IPS DF 4.7 (cell line): Measurements from ENCODE around the gene MIA2.
"Not testable (repeated sequence)": the region's sequence is repeated elsewhere in the genome, so short reads cannot be mapped to it uniquely, and the experiment has no call there.

Experiments used
- DNase-seq: peaks from one replicate; pipeline ENCODE4 v3.0.0-alpha.2; 2013; ENCODE audit warnings: low spot score; ENCODE audit errors: extremely low read depth

The MIA2 gene

DNA sequence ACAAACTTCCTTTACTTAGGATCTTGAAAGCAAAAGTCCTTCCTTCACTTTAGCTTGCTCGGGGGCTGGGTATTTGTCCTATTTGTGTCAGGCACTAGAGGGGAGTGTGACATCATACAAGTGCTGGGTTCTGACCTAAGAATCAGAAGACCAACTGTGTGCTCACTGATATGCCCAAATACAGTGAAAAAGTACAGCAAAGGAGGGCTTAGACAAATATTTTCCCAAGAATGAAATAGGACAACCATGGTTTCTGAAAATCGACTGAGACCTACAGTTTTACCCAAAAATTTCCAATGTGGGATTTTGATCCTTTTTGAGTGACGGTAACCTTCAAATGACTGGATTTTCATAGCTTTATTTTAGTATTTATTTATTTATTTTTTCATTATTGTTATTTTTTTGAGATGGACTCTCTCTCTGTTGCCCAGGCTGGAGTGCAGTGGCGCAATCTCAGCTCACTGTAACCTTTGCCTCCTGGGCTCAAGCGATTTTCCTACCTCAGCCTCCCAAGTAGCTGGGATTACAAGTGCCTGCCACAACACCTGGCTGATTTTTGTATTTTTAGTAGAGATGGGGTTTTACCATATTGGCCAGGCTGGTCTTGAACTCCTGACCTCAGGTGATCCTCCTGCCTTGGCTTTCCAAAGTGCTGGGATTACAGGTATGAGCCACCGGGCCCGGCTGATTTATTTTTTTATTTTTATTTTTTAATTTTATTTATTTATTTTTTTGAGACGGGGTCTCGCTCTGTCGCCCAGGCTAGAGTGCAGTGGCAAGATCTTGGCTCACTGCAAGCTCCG is 1.8 kb upstream of the MIA2 start:
- peak; percentile 46 for DNase-seq

DNA sequence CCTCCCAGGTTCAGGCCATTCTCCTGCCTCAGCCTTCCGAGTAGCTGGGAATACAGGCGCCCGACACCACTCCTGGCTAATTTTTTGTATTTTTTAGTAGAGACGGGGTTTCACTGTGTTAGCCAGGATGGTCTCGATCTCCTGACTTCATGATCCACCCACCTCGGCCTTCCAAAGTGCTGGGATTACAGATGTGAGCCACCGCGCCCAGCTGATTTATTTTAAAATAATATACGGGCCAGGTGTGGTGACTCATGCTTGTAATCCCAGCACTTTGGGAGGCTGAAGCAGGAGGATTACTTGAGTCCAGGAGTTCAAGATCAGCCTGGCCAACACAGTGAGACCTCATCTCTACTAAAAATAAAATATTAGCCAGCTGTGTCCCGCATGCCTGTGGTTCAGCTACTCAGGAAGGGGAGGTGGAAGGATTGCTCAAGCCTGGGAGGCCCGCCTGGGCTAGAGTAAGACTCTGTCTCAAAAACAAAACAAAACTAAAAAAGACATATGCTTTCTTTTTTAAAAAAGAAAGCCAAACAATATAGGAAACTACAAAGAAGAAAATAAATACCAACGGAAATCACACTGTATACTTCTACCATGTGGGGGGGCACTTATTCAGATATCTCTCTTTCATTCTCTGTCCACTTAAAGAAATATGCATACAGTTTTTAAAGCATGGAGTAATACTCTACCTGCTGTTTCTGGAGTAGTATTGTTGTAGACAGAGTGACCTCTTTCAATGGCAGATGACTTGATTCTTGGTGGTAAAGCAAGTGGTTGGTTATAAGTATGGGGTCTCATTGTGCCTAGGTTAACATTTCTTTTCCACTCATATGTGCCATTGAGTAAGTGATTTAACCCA is 930 bp upstream of the MIA2 start:
- DNase-seq = no peak

DNA sequence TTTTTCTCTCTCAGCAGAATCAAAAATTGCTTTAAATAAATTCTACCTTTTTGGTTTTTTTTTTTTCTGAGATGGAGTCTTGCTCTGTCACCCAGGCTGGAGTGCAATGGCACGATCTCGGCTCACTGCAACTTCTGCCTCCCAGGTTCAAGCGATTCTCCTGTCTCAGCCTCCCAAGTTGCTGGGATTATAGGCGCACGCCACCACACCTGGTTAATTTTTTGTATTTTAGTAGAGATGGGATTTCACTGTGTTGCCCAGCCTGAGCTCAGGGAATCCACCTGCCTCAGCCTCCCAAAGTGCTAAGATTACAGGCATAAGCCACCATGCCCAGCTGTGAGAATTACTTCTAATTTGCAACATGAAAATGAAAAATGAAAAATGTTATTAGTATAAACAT is 1.3 kb downstream of the MIA2 start:
- not testable (repeated sequence) for DNase-seq

DNA sequence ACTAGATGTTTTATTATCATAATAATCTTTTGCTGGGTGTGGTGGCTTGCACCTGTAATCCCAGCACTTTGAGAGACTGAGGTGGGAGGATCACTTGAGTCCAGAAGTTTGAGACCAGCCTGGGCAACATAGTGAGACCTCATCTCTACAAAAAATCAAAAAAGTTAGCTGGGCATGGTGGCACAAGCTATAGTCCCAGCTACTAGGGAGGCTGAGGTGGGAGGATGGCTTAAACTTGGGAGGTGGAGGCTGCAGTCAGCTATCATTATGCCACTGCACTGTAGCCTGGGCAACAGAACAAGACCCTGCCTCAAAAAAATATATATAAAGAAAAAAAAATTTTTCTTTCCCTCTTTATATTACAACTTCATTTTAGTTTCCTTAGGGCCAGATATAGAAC is 1.8 kb downstream of the MIA2 start:
- DNase-seq = not testable (repeated sequence)

DNA sequence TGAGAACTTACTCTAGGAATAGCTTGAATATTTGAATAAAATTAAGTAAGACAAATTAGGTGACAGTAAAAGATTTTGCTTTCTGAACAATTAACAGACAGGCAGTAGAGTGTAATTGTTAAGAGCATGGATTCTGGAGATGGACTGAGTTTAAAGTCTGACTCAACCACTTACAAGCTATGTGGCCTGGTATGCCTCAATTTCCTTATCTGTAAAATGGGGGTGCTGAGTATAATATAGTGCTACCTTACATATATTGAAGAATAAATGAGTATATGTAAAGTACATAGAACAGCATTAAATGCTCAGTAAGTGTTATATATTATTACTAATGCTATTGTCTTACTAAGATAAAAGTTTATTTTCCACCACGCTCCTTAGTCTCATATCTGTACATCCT is 7.1 kb downstream of the MIA2 start:
- DNase-seq = no peak

DNA sequence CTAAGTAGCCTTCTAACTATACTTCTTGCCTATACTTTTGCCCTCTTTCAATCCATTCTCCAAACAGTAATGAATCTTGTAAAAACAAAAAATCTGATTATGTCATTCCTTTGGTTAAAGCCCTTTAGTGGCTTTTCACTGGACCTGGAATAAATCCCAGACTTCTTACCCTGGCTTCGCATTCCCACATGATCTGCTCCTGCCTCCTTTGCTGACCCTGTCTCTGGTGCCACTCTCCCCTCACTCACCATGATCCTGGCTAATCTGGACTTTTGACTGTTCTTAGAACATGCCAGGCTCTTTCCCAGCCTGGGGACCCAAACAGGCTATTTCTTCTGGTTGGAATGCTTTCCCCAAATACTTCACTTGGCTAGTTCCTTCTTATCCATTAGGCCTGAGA is 7.9 kb downstream of the MIA2 start:
- no peak for DNase-seq

DNA sequence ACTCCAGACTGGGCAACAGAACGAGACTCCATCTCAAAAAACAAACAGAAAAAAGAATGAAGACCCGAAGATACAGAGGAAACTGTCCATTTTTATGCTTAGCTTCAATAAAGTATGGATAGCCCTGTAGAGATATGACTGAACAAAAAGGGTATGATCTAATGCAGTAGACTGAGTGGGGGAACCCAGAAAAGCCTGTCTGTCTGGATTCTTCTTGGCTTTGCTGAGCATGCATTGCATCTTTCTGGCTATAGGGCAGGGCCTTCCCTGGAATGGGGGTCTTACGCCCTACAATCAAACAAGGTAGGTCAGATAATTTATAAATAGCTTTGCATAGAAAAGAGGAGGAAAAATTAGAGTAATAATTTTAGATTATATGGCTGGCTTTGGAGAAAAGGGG is 10.1 kb downstream of the MIA2 start:
- DNase-seq = no peak

DNA sequence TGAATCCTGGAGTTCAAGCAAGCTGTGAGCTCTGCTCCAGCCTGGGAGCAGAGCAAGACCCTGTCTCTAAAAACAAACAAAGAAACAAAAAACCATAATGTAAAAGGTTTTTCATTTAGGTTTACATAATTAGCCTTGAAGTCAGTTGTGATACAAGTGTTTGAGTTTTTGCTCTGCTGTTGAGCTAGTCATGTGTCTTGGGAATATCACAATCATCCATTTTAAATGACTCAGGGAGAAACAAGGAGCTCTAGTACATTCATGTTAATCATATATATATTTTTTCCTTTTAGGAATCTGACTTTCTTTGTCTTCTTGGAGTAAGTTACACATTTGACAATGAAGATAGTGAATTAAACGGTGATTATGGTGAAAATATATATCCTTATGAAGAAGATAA is 12.9 kb downstream of the MIA2 start:
- no peak for DNase-seq

DNA sequence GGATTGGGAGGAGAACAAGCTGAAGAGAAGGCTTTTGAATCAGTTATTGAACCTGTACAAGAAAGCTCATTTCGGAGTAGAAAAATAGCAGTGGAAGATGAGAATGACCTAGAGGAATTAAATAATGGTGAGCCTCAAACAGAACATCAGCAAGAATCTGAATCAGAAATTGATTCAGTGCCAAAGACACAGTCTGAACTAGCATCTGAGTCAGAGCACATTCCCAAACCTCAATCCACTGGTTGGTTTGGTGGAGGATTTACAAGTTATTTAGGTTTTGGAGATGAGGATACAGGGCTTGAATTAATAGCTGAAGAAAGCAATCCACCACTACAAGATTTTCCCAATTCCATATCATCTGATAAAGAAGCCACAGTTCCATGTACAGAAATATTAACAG is 13.5 kb downstream of the MIA2 start:
- no peak for DNase-seq

DNA sequence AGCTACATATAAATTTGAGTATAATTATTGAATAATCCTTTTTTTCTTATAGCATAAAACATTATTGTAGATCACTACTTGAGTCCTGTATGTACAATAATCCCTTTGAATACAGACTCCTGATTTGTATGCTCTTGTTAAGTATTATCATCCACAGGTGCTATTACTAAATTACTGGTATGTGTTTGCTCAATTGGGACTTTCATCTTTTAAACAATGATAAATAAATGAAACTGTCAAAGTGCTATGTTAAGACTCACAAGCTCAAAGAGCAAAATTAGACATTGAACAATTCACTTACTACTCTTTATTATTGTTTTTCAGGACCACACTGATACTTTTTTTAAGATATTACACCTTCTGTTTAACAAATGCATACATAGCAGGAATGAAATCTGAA is 17.8 kb downstream of the MIA2 start:
- no peak for DNase-seq

DNA sequence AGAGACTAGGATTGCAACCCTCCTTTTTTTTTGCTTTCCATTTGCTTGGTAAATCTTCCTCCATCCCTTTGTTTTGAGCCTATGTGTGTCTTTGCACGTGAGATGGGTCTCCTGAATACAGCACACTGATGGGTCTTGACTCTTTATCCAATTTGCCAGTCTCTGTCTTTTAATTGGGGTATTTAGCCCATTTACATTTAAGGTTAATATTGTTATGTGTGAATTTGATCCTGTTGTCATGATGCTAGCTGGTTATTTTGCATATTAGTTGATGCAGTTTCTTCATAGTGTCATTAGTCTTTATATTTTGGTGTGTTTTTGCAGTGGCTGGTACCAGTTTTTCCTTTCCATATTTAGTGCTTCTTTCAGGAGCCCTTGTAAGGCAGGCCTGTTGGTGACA is 23.7 kb downstream of the MIA2 start:
- DNase-seq = not testable (repeated sequence)

DNA sequence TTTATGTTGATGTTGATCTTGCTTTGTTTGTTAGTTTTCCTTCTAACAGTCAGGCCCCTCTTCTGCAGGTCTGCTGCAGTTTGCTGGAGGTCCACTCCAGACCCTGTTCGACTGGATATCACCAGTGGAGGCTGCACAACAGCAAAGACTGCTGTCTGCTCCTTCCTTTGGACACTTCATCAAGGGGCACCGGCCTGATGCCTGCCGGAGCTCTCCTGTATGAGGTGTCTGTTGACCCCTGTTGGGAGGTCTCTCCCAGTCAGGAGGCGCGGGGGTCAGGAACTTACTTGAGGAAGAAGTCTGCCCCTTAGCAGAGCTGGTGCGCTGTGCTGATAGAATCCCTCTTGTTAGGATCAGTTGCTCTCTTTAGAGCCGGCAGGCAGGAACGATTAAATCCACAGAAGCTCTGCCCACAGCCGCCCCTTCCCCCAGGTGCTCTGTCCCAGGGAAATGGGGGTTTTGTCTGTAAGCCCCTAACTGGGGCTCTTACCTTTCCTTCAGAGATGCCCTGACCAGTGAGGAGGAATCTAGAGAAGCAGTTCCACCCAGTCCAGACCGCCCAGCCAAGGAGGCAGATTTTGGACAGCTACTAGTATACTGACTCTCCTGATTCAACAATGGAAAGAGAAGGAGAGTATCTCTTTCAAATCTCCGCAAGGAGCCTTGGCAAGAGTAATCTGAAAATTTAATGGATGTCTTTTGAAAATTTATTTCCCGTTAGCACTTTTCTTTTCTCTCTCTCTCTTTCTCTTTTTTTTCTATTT is 25.2 kb downstream of the MIA2 start:
- DNase-seq = no peak

DNA sequence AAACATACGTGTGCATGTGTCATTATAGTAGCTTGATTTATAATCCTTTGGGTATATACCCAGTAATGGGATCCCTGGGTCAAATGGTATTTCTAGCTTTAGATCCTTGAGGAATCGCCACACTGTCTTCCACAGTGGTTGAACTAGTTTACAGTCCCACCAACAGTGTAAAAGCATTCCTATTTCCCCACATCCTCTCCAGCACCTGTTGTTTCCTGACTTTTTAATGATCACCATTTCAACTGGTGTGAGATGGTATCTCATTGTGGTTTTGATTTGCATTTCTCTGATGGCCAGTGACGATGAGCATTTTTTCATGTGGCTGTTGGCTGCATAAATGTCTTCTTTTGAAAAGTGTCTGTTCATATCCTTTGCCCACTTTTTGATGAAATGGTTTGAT is 26.4 kb downstream of the MIA2 start:
- DNase-seq = not testable (repeated sequence)

DNA sequence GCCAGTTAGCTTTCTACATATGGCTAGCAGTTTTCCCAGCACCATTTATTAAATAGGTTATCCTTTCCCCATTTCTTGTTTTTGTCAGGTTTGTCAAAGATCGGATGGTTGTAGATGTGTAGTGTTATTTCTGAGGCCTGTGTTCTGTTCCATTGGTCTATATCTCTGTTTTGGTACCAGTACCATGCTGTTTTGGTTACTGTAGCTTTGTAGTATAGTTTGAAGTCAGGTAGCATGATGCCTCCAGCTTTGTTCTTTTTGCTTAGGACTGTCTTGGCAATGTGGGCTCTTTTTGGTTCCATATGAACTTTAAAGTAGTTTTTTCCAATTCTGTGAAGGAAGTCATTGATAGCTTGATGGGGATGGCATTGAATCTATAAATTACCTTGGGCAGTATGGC is 28.5 kb downstream of the MIA2 start:
- not testable (repeated sequence) for DNase-seq

DNA sequence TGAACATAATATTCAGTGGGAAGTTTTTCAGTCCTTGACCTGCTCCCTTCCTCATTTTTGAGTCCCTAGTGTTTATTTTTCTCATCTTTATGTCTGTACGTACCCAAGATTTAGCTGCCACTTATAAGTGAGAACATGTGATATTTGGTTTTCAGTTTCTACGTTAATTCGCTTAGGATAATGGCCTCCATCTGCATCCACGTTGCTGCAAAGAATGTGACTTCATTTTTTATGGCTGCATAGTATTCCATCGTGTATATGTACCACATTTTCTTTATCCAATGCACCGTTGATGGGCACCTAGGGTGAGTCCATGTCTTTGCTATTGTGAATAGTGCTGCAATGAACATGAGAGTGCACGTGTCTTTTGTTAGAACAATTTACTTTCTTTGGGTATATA is 30.3 kb downstream of the MIA2 start:
- no peak for DNase-seq

DNA sequence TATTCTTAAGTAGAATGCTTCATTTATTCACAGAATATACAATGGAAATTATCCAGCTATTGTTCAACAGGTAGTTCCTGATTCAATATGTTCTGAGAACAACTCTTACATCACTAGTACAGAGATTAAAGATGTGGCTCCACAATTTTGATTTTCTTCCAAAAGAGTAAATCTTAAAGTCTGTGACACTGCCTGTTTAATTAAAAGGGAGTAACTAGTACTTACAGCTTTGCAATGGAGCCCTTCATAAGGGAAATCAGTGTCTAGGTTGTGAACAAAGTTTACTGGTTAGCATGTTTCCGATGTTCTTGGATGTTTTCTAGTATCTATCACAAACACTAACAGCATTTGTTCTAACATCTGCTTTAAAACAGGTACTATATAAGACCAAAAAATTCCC is 30.8 kb downstream of the MIA2 start:
- DNase-seq = no peak

DNA sequence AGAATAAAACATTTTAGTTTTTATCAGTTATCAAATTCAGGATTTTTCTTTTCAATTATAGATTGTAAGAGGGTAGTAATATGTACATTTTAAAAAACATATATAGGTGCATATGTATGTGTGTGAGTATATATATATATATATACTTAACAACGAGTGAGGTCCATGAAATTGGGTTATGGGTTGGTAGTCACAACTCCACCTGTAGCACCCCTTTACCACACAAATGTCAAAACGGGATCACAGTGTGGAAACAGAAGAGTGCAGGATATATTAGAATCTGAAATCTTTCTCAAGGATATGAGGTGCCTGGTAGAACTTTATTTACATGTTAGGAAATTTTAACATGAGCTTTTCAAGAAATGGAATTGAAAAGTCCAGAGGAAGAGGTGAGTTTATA is 31.3 kb downstream of the MIA2 start:
- no peak for DNase-seq

DNA sequence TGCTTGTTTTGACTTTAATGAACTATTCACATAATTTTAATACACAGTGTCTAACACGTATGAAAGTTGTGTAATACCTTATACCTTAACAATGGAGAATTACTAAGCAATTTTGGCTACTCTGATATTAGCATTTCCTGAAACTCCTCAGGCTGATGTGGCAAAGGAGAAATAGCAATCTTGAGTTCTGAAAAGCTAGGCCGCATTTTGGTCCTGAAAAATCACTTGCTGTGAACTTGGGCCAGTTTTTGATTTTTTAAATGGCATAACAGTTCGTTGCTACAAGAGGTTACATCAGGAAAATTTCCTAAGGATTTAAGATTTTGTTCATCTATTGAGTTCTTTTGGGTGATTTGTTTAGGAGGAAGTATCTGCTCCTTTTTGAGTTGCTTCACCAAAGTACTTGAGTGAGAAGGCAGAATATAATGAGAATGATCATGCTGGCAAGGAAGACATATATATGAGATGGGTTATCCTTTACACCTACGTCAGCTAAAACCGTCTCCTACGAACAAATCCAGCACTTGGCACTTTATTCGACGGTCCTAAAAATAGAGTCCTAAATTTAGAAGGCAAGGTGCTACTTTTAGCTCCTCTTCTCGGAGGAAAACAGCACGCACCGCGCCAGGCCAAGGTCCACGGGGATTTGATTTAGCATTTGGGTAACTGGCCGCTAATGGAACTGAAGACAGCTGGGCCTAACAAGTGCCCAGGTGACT is 32.2 kb downstream of the MIA2 start:
- no peak for DNase-seq

DNA sequence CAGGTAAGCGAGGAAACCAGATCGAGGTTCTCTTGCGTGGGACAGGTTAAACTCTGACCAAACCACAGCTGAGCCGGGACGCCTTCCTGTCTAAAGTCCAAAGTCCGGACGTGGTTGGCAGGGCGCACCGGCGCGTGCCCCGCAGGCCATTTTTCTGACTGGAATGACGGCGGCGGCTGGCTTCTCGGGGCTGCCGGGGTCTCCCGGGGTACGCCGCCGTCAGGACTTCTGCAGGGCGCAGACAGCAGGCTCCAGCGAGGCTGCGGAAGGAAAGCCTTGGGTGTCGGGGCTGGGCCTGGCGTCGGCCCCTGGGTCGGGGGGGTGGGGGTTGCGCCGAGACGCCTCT is 32.8 kb downstream of the MIA2 start:
- DNase-seq = no peak

DNA sequence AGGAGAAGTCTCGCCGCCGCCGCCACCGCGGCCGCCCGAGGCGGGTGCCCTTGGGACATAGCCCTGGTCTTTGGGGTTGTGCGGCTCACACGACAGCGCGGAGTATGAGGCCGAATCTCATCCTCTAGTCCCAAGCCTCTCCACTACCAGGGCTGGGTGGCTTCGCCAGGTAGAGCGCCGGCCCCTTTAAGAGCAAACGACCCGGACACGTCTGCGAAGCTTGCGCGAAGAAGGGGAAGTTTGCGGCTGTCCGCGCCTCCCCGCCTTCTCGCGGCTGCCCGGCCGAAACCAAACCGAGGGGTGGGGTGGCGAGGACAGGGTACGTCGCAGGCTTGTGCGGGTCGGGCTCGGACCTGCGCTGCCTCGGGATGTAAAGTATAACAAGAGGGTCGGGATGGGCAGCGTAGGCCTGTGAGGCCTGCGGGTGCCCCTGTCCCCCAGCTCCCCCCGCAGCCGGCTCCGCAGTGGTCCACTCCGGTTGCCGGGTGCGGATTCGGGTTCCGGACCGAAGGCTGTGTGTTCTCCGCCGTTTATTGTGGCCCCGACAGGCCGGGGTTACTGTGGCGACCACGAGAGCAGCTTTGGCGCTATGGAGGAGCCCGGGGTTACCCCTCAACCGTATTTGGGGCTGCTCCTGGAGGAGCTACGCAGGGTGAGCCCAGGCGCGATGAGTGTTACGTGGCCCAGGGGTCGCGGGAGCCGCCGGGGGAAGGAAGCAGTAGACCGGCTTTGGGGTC is 33.3 kb downstream of the MIA2 start:
- no peak for DNase-seq

DNA sequence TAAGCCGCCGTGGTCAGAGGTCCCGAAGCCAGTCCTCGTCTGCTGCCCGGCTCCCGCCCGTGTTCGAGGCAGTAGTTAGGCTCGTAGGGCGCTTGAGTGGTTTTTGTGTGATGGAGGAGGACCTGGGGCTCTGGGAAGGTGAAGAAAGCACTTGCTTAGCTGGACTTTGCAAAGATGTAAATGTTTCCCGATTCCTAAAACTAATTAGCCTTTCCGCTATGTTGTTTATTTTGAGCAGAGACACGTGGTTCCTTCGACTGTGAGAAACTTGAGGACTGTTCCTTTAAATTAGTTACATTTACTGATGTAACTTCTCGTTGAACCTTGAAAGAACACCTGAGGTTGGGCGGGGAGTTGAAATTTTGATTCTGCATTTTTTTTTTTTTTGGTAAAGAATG is 33.9 kb downstream of the MIA2 start:
- no peak for DNase-seq
